H1 (cell line): ENCODE measurements around the gene TMEM222. TPM values are rescaled to one million over a fixed set of nuclear protein-coding genes. Genes with fewer than 3 reads are reported as not detected.

Source experiments
- CTCF ChIA-PET: fragments of 300-600 bp; sonication (Branson Sonifier 250); formaldehyde crosslinking; loops from one replicate; lab custom pipeline; 2021; ENCODE audit not compliant: partially characterized antibody; lab: Charles Lee
- POLR2A ChIA-PET: fragments of 300-600 bp; sonication (Branson Sonifier 250); formaldehyde crosslinking; loops from one replicate; lab custom pipeline; 2021; ENCODE audit warnings: inconsistent platforms; ENCODE audit not compliant: partially characterized antibody; lab: Charles Lee
- DNase-seq, 2 experiments: peaks; one replicate each; pipeline versions ENCODE4 v3.0.0 to v3.0.0-alpha.2; 2010 to 2022; ENCODE audit warnings: low spot score in 2 of 2, low read depth in 1 of 2, mixed read lengths in 1 of 2
- FAIRE-seq: peaks from 2 replicates; lab custom pipeline; 2011; peaks lifted over from hg19 to GRCh38; lab: Jason Lieb, UNC
- H2AFZ ChIP-seq: 2 replicates; pipeline ENCODE4 v1.8.1; 2012; ENCODE audit warnings: low read length, inconsistent platforms
- H2AK5ac ChIP-seq: 2 replicates; pipeline ENCODE4 v1.6.1; 2013; ENCODE audit warnings: low read depth, low read length
- H2BK120ac ChIP-seq: replicated peaks from 2 replicates; pipeline ENCODE3; 2013; ENCODE audit warnings: low read depth, low read length, inconsistent platforms
- H2BK12ac ChIP-seq: 2 replicates; pipeline ENCODE4 v1.6.1; 2013; ENCODE audit warnings: low read depth, low read length
- H2BK15ac ChIP-seq: 2 replicates; pipeline ENCODE4 v1.6.1; 2013; ENCODE audit warnings: low read length
- H2BK20ac ChIP-seq: 2 replicates; pipeline ENCODE4 v1.6.1; 2013; ENCODE audit warnings: low read length
- H2BK5ac ChIP-seq: 2 replicates; pipeline ENCODE4 v1.6.1; 2013; ENCODE audit warnings: low read depth, low read length
- H3K14ac ChIP-seq: 2 replicates; pipeline ENCODE4 v1.6.1; 2013; ENCODE audit warnings: inconsistent platforms; ENCODE audit not compliant: insufficient read length
- H3K18ac ChIP-seq: 2 replicates; pipeline ENCODE4 v1.6.1; 2013; ENCODE audit warnings: low read length; ENCODE audit errors: extremely low read depth
- H3K23ac ChIP-seq: 2 replicates; pipeline ENCODE4 v1.6.1; 2013; ENCODE audit warnings: inconsistent platforms; ENCODE audit not compliant: insufficient read length
- H3K23me2 ChIP-seq: 2 replicates; pipeline ENCODE4 v1.6.1; 2013; ENCODE audit warnings: low read depth, low read length
- H3K27ac ChIP-seq: 2 replicates; pipeline ENCODE4 v1.6.1; 2011; ENCODE audit warnings: low read depth, low read length, inconsistent platforms
- H3K27me3 ChIP-seq, 4 experiments: replicated peaks in 1 of 4; 1 replicate in 1 of 4; 2 replicates in 3 of 4; pipeline versions ENCODE4 v1.6.1 to v1.8.1; 2011 to 2013; ENCODE audit warnings: low read length in 3 of 4, mild to moderate bottlenecking in 3 of 4, inconsistent platforms in 2 of 4, mixed read lengths in 2 of 4, moderate library complexity in 1 of 4; ENCODE audit not compliant: control insufficient read depth in 3 of 4, insufficient read depth in 3 of 4; ENCODE audit errors: extremely low read depth in 1 of 4
- H3K36me3 ChIP-seq, 4 experiments: 2 replicates each; pipeline versions ENCODE4 v1.6.1 to v1.8.1; 2011 to 2013; ENCODE audit warnings: mild to moderate bottlenecking in 4 of 4, low read length in 3 of 4, moderate library complexity in 2 of 4, control low read depth in 1 of 4, inconsistent platforms in 1 of 4; ENCODE audit not compliant: insufficient read depth in 4 of 4, control insufficient read depth in 2 of 4
- H3K4ac ChIP-seq: replicated peaks from 2 replicates; pipeline ENCODE3; 2013; ENCODE audit warnings: low read length, low read depth, mixed read lengths, inconsistent platforms; ENCODE audit not compliant: insufficient read length
- H3K4me1 ChIP-seq, 4 experiments: replicated peaks in 1 of 4; 1 replicate in 1 of 4; 2 replicates in 3 of 4; pipeline versions ENCODE4 v1.6.1 to v1.8.1; 2011 to 2013; ENCODE audit warnings: low read length in 3 of 4, inconsistent platforms in 2 of 4, mixed read lengths in 1 of 4; ENCODE audit not compliant: insufficient read depth in 4 of 4, control insufficient read depth in 3 of 4
- H3K4me2 ChIP-seq, 2 experiments: 2 replicates each; pipeline versions ENCODE4 v1.6.1 to v1.8.1; 2011 to 2013; ENCODE audit warnings: low read depth in 2 of 2, low read length in 2 of 2, control low read depth in 1 of 2, inconsistent platforms in 1 of 2, mild to moderate bottlenecking in 1 of 2; ENCODE audit not compliant: insufficient read depth in 1 of 2
- H3K4me3 ChIP-seq, 4 experiments: fragments of 200-600, 300-600 bp in 1 of 4; sonication (generic), shearing (Covaris generic), sonication (Bioruptor Twin) in 1 of 4; 2 replicates each; pipeline versions ENCODE4 v1.5.1 to v1.8.1; 2011 to 2016; ENCODE audit warnings: low read length in 4 of 4, low read depth in 3 of 4, control low read depth in 2 of 4, inconsistent platforms in 2 of 4, mild to moderate bottlenecking in 2 of 4, mixed read lengths in 1 of 4, moderate library complexity in 1 of 4; ENCODE audit not compliant: insufficient read depth in 2 of 4; ENCODE audit errors: extremely low read depth in 1 of 4
- H3K56ac ChIP-seq: replicated peaks from 2 replicates; pipeline ENCODE3; 2013; ENCODE audit warnings: low read depth, mild to moderate bottlenecking, mixed read lengths, low read length, inconsistent platforms; ENCODE audit not compliant: insufficient read length
- H3K79me1 ChIP-seq: 2 replicates; pipeline ENCODE4 v1.6.1; 2013; ENCODE audit warnings: low read depth, low read length, control low read depth
- H3K79me2 ChIP-seq, 2 experiments: 2 replicates each; pipeline versions ENCODE4 v1.6.1 to v1.8.1; 2012 to 2013; ENCODE audit warnings: low read length in 2 of 2, mild to moderate bottlenecking in 2 of 2, inconsistent platforms in 1 of 2; ENCODE audit not compliant: insufficient read depth in 2 of 2, control insufficient read depth in 1 of 2
- H3K9ac ChIP-seq, 4 experiments: replicated peaks in 1 of 4; 1 replicate in 1 of 4; 2 replicates in 3 of 4; pipeline versions ENCODE4 v1.6.1 to v1.8.1; 2011 to 2013; ENCODE audit warnings: low read depth in 3 of 4, low read length in 3 of 4, control low read depth in 2 of 4, mild to moderate bottlenecking in 2 of 4, moderate library complexity in 2 of 4, inconsistent platforms in 1 of 4; ENCODE audit errors: extremely low read depth in 1 of 4
- H3K9me3 ChIP-seq, 2 experiments: 2 replicates each; pipeline versions ENCODE4 v1.6.1 to v1.8.1; 2012 to 2013; ENCODE audit warnings: mild to moderate bottlenecking in 2 of 2, moderate library complexity in 2 of 2, control low read depth in 1 of 2, inconsistent platforms in 1 of 2, low read depth in 1 of 2, low read length in 1 of 2, mixed read lengths in 1 of 2; ENCODE audit not compliant: insufficient read depth in 2 of 2
- H4K20me1 ChIP-seq, 2 experiments: replicated peaks in 1 of 2; 2 replicates each; pipeline versions ENCODE3 to v1.8.1; 2011 to 2013; ENCODE audit warnings: inconsistent platforms in 2 of 2, low read length in 2 of 2, mild to moderate bottlenecking in 1 of 2; ENCODE audit not compliant: insufficient read depth in 2 of 2, control insufficient read depth in 1 of 2
- H4K5ac ChIP-seq: 2 replicates; pipeline ENCODE4 v1.6.1; 2013; ENCODE audit warnings: low read length, low read depth, mixed read lengths, inconsistent platforms; ENCODE audit not compliant: insufficient read length
- H4K8ac ChIP-seq: 2 replicates; pipeline ENCODE4 v1.8.0; 2013; ENCODE audit warnings: mild to moderate bottlenecking, moderate library complexity, low read length, inconsistent platforms; ENCODE audit not compliant: insufficient read depth; ENCODE audit errors: extremely low read depth
- H4K91ac ChIP-seq: replicated peaks from 2 replicates; pipeline ENCODE3; 2013; ENCODE audit warnings: low read length, mixed read lengths, inconsistent platforms; ENCODE audit not compliant: insufficient read length
- BRCA1 ChIP-seq: IDR thresholded peaks from 2 replicates; pipeline ENCODE4 v1.6.1; 2012; ENCODE audit warnings: low read depth, low read length, improper control_type of control experiment
- CBX5 ChIP-seq: fragments of 300-800, 300-1000 bp; sonication (generic); IDR thresholded peaks from 2 replicates; pipeline ENCODE4 v1.7.1; 2016; ENCODE audit warnings: antibody characterized with exemption, low read length, low read depth
- CHD1 ChIP-seq: IDR thresholded peaks from 2 replicates; pipeline ENCODE4 v1.6.1; 2012; ENCODE audit warnings: low read depth, low read length, improper control_type of control experiment
- CTBP2 ChIP-seq: IDR thresholded peaks from 2 replicates; pipeline ENCODE4 v1.7.0; 2011; ENCODE audit warnings: borderline replicate concordance, mild to moderate bottlenecking, moderate library complexity, mixed read lengths, low read length; ENCODE audit not compliant: insufficient read depth, insufficient read length
- E2F6 ChIP-seq: IDR thresholded peaks from 2 replicates; pipeline ENCODE4 v1.6.1; 2012; ENCODE audit warnings: inconsistent platforms
- KDM4A ChIP-seq: IDR thresholded peaks from one replicate; pipeline ENCODE4 v1.7.1; 2012; ENCODE audit warnings: low read depth, mild to moderate bottlenecking, moderate library complexity, low read length, inconsistent platforms; ENCODE audit not compliant: severe bottlenecking
- PHF8 ChIP-seq: fragments of 200-600 bp; sonication (generic); conservative IDR thresholded peaks from 2 replicates; pipeline ENCODE4 v1.7.1; 2012; ENCODE audit warnings: low read depth, mild to moderate bottlenecking, inconsistent platforms, low read length, moderate library complexity
- RAD21 ChIP-seq, 2 experiments: IDR thresholded peaks in 1 of 2; conservative IDR thresholded peaks in 1 of 2; 2 replicates each; pipeline ENCODE4 v1.6.1; 2011; ENCODE audit warnings: low read depth in 2 of 2, low read length in 2 of 2, improper control_type of control experiment in 1 of 2, inconsistent platforms in 1 of 2, mild to moderate bottlenecking in 1 of 2, moderate library complexity in 1 of 2
- SAP30 ChIP-seq: fragments of 300-600 bp; sonication (generic); IDR thresholded peaks from 2 replicates; pipeline ENCODE4 v1.7.1; 2012; ENCODE audit warnings: low read length, moderate library complexity, mild to moderate bottlenecking, inconsistent platforms; ENCODE audit not compliant: insufficient read depth, insufficient replicate concordance
- TAF1 ChIP-seq: IDR thresholded peaks from 2 replicates; pipeline ENCODE4 v1.6.1; 2011; ENCODE audit warnings: mild to moderate bottlenecking, low read depth, low read length
- TBP ChIP-seq: IDR thresholded peaks from 2 replicates; pipeline ENCODE4 v1.6.1; 2011; ENCODE audit warnings: low read depth, low read length, improper control_type of control experiment
- ZNF274 ChIP-seq: IDR thresholded peaks from 2 replicates; pipeline ENCODE4 v1.7.0; 2012; ENCODE audit warnings: low read length, borderline replicate concordance; ENCODE audit errors: extremely low read depth
- WGBS, 2 experiments: shearing (Covaris generic) in 1 of 2; methylation state at CpG; one replicate each; pipeline versions ENCODE4 v1.1.6 to v1.1.7; 2013 to 2015; ENCODE audit warnings: low lambda C conversion rate in 2 of 2, mixed read lengths in 2 of 2, inconsistent platforms in 1 of 2, low coverage in 1 of 2, missing lambda C conversion rate in 1 of 2; ENCODE audit not compliant: insufficient replicate concordance in 2 of 2, insufficient coverage in 1 of 2, insufficient read length in 1 of 2; ENCODE audit errors: extremely low coverage in 1 of 2, missing lambda C conversion rate in 1 of 2; 5-methylcytosine and 5-hydroxymethylcytosine counted together
- polyA plus RNA-seq, 7 experiments: library from polyadenylated mRNA; depleted of rRNA in 3 of 7; stranded (reverse) in 5 of 7; unstranded in 2 of 7; fragments of >200 nt in 5 of 7; fragments of 200-250 nt in 2 of 7; gene quantifications; 1 replicate in 5 of 7; 2 replicates in 1 of 7; 4 replicates in 1 of 7; pipeline versions ENCODE4 v1.2.1 to v1.2.3, GENCODE V29; 2011 to 2013; ENCODE audit warnings: missing spikeins in 2 of 7, mixed read lengths in 2 of 7
- total RNA-seq: library from RNA; stranded (reverse); fragmentation: NEBNext Ultra II Directional; extraction: Animal tissue kit (Norgen Biotek cat#: 25700); gene quantifications from 2 replicates; pipeline ENCODE4 v1.2.1, GENCODE V29; 2021

The TMEM222 gene
- total and polyA plus RNA-seq, 2 of the 8 experiments (the other 6 are each of a cell fraction or from before 2014, with no cell fraction given) = 27.0 to 51.8 TPM

GRCh38 chr1:27318596-27318995, 3.4 kb upstream of the TMEM222 start:
- Histone ChIP-seq H4K20me1 (no peaks in the 10 kb centered on the region), H3K23ac (no peak overlapping the region), H3K18ac (no peak overlapping the region), H3K9ac (no peak overlapping the region), H2BK20ac (no peak overlapping the region), H4K5ac (no peak overlapping the region), H3K79me1 (no peaks in the 10 kb centered on the region), H3K4ac (no peak overlapping the region), H3K27ac (no peak overlapping the region), H2AK5ac (no peak overlapping the region), H3K4me2 (no peak overlapping the region), H3K36me3 (no peaks in the 10 kb centered on the region), H4K8ac (no peak overlapping the region), H3K14ac (no peak overlapping the region), H2BK12ac (no peak overlapping the region), H2BK5ac (no peak overlapping the region), H2BK15ac (no peak overlapping the region), H3K27me3 (peaks cover 0 to 3% (median 0%) of the 10 kb centered on the region in 4 experiments; a peak in 1 of 7 replicates), H3K4me1 (0 out of 7 replicates have a peak, but pooled peaks cover 0 to 8% (median 0%) of the 10 kb centered on the region in 4 experiments), H4K91ac (no peak overlapping the region), H2AFZ (no peak overlapping the region; the same call in 1 of the 2 replicates), H3K56ac (no peak overlapping the region), H3K79me2 (peaks cover 4 to 13% of the 10 kb centered on the region in 2 experiments; a peak in 3 of 4 replicates), H2BK120ac (no peak overlapping the region), H3K4me3 (no peak overlapping the region), H3K23me2 (peaks cover 7% of the 10 kb centered on the region; the same call in 1 of the 2 replicates), H3K9me3 (no peaks in the 10 kb centered on the region)
- DNase-seq = no peak
- FAIRE-seq = no peak
- ChIA-PET CTCF (interaction anchor here (1.0 to 13.1 kb wide), 8 partner anchors 10 to 78 kb away, joined by 3 to 202 read pairs (median 4); no protein-coding TSS in a partner anchor), POLR2A (interaction anchor here (0.6 to 2.9 kb wide), 5 partner anchors 11 to 52 kb away, joined by 3 to 12 read pairs (median 4); no protein-coding TSS in a partner anchor)
- WGBS, 2 experiments = 75% methylated on average over 1 of the region's 1 CpG; no CpG with 5 or more reads in 1 of the 2 experiments
- TF ChIP-seq CHD1 (no peak), RAD21 (IDR thresholded peaks at IDR 0.05 in 1 of 2, conservative IDR thresholded peaks at IDR 0.05 in 1 of 2; ENCODE audit: low read depth in 2 of 2, low read length in 2 of 2) (no peak), SAP30 (no peak), ZNF274 (no peak), TBP (no peak), E2F6 (no peak), KDM4A (no peak), BRCA1 (no peak), CTBP2 (no peak), PHF8 (no peak), CBX5 (no peak), TAF1 (no peak)
